DND-41 (cell line): Measurements from ENCODE around the gene CDH23.

ENCODE experiments used
- ATAC-seq: fragments of 200-7000 bp; cut with Tn5 transposase; 3 replicates; pipeline ENCODE4 v1.9.1; 2021; ENCODE audit warnings: low read depth; ENCODE audit not compliant: insufficient read depth
- DNase-seq: peaks from one replicate; pipeline ENCODE4 v3.0.0-alpha.2; 2020
- H2AFZ ChIP-seq: 2 replicates; pipeline ENCODE4 v1.6.0; 2012; ENCODE audit warnings: low read depth, low read length
- H3K27ac ChIP-seq: 2 replicates; pipeline ENCODE4 v1.5.1; 2012; ENCODE audit warnings: low read length, inconsistent platforms
- H3K27me3 ChIP-seq: fragments of 200-600 bp; sonication (generic); 2 replicates; pipeline ENCODE4 v1.6.0; 2012; ENCODE audit warnings: low read length, mild to moderate bottlenecking, inconsistent platforms; ENCODE audit not compliant: insufficient read depth, poor library complexity
- H3K36me3 ChIP-seq: 2 replicates; pipeline ENCODE4 v1.5.1; 2012; ENCODE audit warnings: low read length, inconsistent platforms; ENCODE audit not compliant: insufficient read depth
- H3K4me1 ChIP-seq: 2 replicates; pipeline ENCODE4 v1.5.1; 2012; ENCODE audit warnings: mild to moderate bottlenecking, low read length; ENCODE audit not compliant: insufficient read depth
- H3K4me2 ChIP-seq: 2 replicates; pipeline ENCODE4 v1.6.0; 2012; ENCODE audit warnings: mild to moderate bottlenecking, moderate library complexity, low read length, inconsistent platforms; ENCODE audit not compliant: insufficient read depth
- H3K4me3 ChIP-seq, 2 experiments: fragments of 200-600 bp in 1 of 2; shearing (Covaris generic) in 1 of 2; 2 replicates each; pipeline ENCODE4 v1.5.1; 2012 to 2016; ENCODE audit warnings: inconsistent platforms in 2 of 2, low read length in 2 of 2, mild to moderate bottlenecking in 2 of 2, low read depth in 1 of 2, moderate library complexity in 1 of 2
- H3K79me2 ChIP-seq: 2 replicates; pipeline ENCODE4 v1.6.0; 2012; ENCODE audit warnings: low read length, inconsistent platforms; ENCODE audit not compliant: insufficient read depth
- H3K9ac ChIP-seq: 2 replicates; pipeline ENCODE4 v1.6.0; 2012; ENCODE audit warnings: low read depth, mild to moderate bottlenecking, inconsistent platforms, low read length, moderate library complexity
- H3K9me3 ChIP-seq: 2 replicates; pipeline ENCODE4 v1.5.1; 2012; ENCODE audit warnings: low read length, moderate library complexity, mild to moderate bottlenecking, inconsistent platforms; ENCODE audit not compliant: insufficient read depth, severe bottlenecking
- H4K20me1 ChIP-seq: 2 replicates; pipeline ENCODE4 v1.6.0; 2012; ENCODE audit warnings: low read length; ENCODE audit not compliant: insufficient read depth
- CTCF ChIP-seq: IDR thresholded peaks from 2 replicates; pipeline ENCODE4 v1.5.1; 2012; ENCODE audit warnings: borderline replicate concordance, low read length, moderate library complexity, mild to moderate bottlenecking; ENCODE audit not compliant: poor library complexity, severe bottlenecking; ENCODE audit errors: extremely low read depth
- EZH2 ChIP-seq: IDR thresholded peaks from 3 replicates; pipeline ENCODE4 v1.6.1; 2012; ENCODE audit warnings: borderline replicate concordance, low read depth, mild to moderate bottlenecking, moderate library complexity, low read length, inconsistent platforms; ENCODE audit not compliant: severe bottlenecking

Gene CDH23

GRCh38 chr10:71648933-71649320 is 252.2 kb downstream of the CDH23 start:
- H3K79me2 ChIP-seq, result no peaks in the 10 kb centered on the region
- H4K20me1 ChIP-seq, result no peaks in the 10 kb centered on the region
- no peaks in the 10 kb centered on the region for H3K9me3 ChIP-seq
- no peak for ATAC-seq
- TF ChIP-seq CTCF (no peak), EZH2 (no peak)
- H3K27me3 ChIP-seq, result no peaks in the 10 kb centered on the region
- H3K9ac ChIP-seq, result no peak overlapping the region
- H3K36me3 ChIP-seq, result no peaks in the 10 kb centered on the region
- H3K4me2 ChIP-seq, result no peak overlapping the region
- no peak overlapping the region for H3K27ac ChIP-seq
- no peaks in the 10 kb centered on the region for H3K4me1 ChIP-seq
- DNase-seq, result no peak
- no peak overlapping the region for H3K4me3 ChIP-seq
- H2AFZ ChIP-seq, result no peak overlapping the region

- TF ChIP-seq CTCF (no peak), EZH2 (no peak)
- Histone ChIP-seq H3K4me1 (no peaks in the 10 kb centered on the region), H3K4me3 (no peak overlapping the region)
These were observed 252.9 kb downstream of the CDH23 start for GRCh38 chr10:71649631-71650030.

GRCh38 chr10:71650397-71650796 is 253.7 kb downstream of the CDH23 start:
- Histone ChIP-seq H3K4me2 (no peak overlapping the region), H3K27me3 (peaks cover 1% of the 10 kb centered on the region), H4K20me1 (no peaks in the 10 kb centered on the region)

More at GRCh38 chr10:71649631-71650030, 252.9 kb downstream of the CDH23 start:
- Histone ChIP-seq H3K36me3 (no peaks in the 10 kb centered on the region), H4K20me1 (no peaks in the 10 kb centered on the region), H3K79me2 (no peaks in the 10 kb centered on the region), H3K9ac (no peak overlapping the region), H3K27ac (no peak overlapping the region), H2AFZ (no peak overlapping the region), H3K9me3 (no peaks in the 10 kb centered on the region), H3K27me3 (no peaks in the 10 kb centered on the region), H3K4me2 (no peak overlapping the region)
- no peak for ATAC-seq
- DNase-seq, result no peak

More at GRCh38 chr10:71650397-71650796, 253.7 kb downstream of the CDH23 start:
- Histone ChIP-seq H3K9me3 (no peaks in the 10 kb centered on the region), H3K27ac (no peak overlapping the region), H3K9ac (no peak overlapping the region), H3K4me1 (no peaks in the 10 kb centered on the region), H3K79me2 (no peaks in the 10 kb centered on the region), H3K36me3 (no peaks in the 10 kb centered on the region), H2AFZ (no peak overlapping the region), H3K4me3 (no peak overlapping the region)
- TF ChIP-seq CTCF (no peak), EZH2 (no peak)
- no peak for DNase-seq
- no peak for ATAC-seq
